HG03460 (cell line): ENCODE results near the gene CAMTA1.

Experiments
- ATAC-seq: cut with Tn5 transposase; IDR thresholded peaks from one replicate; pipeline ENCODE4 v1.9.1; 2021; ENCODE audit not compliant: unreplicated experiment

The CAMTA1 gene

DNA sequence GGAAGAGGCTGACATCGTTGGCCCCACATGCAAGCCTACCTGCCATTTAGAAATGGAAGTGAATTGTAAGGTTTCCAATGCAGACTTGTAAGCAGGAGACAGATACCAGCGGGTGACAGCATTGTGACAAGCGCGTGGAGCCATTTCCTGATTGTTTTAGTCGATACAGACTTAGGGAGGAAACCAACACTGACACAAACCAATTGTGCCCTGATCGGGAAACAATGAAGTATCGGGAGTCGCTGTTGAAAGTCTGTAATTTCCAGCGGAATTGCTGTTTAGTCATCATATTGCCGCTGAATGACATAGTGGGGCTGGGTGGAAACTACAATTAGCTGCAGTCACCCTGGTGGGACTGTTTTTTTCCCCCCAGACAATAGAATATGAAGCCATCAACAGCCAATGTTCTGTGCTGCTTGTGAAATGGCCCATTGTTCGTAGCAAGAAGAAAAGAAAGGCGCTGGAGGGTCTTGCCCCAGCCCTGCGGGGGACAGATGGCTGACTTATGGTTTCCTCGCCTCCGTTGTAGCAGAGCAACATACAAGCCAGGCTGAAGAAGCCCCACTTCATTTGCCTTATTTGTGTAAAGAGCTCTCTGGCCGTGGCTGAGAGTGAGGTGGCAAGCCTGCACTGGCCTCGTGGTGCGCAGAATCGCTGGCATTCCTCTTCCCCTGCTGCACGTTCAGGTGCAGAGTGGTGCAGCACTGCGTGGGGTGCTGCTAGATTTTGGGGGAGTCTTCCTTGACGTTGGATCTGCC, 462.7 kb downstream of the CAMTA1 start:
- no peak for ATAC-seq

GRCh38 chr1:7248549-7249199, 463.4 kb downstream of the CAMTA1 start:
- no peak for ATAC-seq

GRCh38 chr1:7249516-7249915, 464.3 kb downstream of the CAMTA1 start:
- no peak for ATAC-seq

GRCh38 chr1:7250176-7250575, 464.9 kb downstream of the CAMTA1 start:
- ATAC-seq: no peak

- ATAC-seq: no peak
Measured at GRCh38 chr1:7250597-7251453, 465.6 kb downstream of the CAMTA1 start.

GRCh38 chr1:7251454-7251800, 466.2 kb downstream of the CAMTA1 start:
- ATAC-seq: no peak

DNA sequence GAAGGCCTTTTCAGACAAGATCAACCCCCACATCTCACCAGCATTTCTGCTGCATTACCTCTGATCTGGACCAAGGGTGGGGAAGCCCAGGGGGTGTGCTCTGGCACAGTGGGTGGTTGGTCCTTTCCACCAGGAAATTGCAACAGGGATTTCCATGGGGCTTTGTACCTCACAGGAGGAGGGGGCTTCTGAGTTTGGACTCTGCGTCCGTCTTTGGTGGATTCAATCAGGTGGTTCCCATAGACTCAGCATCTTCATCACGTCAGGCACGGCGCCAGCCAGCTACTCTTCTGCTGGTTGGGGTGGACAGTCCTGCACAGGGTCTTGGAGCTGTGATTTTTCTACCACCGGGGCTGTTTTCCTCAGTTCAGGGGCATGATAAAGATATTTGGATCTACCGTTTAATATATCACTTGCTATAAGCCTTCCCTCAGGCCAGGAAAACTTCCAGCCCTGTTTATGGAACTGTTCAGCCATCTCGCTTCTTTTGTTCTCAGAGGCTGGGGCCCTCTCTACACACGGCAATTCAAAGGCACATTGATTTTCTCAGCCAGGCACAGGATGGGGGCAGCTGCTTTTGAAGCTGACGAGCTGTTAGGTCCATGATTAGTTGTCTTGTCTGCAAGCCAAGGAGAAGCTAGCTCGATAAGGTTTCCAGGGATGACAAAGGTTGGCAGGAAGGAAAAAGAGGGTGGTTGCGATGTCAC, 467.3 kb downstream of the CAMTA1 start:
- no peak for ATAC-seq

GRCh38 chr1:7253118-7253480, 467.8 kb downstream of the CAMTA1 start:
- no peak for ATAC-seq

DNA sequence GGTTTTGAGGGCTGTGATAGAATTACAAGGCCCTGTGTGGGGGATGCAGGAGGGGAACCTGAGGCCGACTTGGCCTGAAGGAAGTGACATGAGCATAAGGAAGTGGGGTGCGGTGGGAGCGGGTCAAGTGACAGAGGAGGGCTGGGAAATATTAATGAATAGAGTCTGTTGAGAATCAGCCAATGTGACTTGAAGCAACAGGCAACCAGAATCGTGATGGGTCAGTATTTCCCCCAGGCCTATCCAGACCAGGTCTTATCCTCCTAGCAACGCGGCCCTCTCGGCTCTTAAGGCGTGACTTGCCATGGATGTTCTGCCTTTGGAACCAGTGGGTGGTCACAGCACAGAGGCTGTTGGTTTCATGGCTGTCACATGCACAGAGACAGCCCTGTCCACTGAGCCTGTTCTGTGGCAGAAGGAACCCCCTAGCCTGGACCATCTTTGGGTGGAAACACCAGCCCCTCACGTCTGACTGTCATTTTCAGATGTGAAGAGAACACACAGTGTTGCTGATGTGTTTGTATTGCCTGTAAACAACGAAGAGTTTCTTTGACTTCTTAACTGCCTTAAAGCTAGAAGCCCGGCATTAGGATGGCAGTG, 468.8 kb downstream of the CAMTA1 start:
- ATAC-seq: no peak

DNA sequence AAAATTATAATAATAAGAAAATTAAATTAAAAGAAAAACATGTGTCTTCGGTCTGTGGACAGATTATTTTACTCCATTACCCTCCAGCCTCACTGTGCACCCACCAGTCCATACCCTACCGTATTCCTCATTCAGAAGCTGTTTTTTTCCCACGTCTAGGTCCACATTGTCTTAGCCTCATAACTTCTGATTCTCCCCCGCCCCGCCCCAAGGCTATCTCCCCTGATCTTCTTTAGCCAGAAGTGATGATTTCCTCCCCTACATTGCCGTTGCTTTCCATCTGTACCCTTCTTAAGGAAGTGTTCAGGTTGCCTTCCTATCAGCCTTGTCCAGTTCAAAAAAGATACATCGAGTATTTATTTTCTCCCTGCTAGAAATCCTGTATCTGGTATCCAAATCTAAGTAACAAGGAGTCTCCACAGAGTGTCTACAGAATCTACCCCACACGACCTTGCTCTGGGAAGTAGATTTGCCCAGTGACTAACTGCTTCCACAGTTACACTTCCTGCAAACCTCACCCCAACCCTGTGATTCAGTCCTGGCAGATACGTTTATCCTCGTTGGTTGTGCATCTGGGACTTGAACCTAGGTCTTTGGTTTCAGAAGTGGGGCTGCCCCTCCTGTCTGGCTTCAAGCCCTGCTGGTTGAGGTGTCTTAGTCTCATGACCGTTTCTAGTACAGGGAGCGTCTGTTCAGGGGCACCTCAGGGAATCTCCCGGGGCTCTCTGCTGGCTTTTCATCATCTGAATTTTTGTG, 470.2 kb downstream of the CAMTA1 start:
- ATAC-seq: no peak

GRCh38 chr1:7256526-7256925, 471.3 kb downstream of the CAMTA1 start:
- ATAC-seq: no peak

GRCh38 chr1:7257225-7257624, 472.0 kb downstream of the CAMTA1 start:
- no peak for ATAC-seq

DNA sequence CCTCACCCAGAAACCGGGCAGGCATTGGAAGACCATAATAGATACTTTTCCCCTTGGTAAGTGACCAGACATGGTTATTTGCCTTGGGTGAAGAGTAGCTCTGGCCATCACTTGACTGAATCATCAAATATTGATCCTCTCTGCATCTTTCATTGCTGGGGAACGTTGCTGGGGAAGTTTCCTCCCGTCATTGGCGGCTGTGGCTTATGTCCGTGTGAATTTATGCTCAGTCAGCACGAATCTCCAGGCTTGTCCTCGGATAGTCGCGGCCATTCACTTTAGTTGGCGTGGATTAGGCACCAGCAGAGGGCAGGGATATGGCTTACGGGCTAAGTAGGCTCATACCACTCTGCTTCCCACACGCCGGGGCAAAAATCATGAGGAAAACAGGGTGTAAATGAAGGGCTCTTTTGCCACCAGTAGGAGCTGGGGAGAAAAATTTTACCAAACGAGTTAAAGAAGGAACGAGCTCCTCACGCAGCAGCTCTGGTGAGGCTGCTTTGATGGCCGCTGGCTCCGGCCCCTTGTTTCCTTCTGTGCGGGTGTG, 473.4 kb downstream of the CAMTA1 start:
- no peak for ATAC-seq

- no peak for ATAC-seq
Measured at GRCh38 chr1:7259955-7260354, 474.7 kb downstream of the CAMTA1 start.

GRCh38 chr1:7261490-7261889, 476.2 kb downstream of the CAMTA1 start:
- ATAC-seq: no peak

GRCh38 chr1:7262611-7263010, 477.4 kb downstream of the CAMTA1 start:
- ATAC-seq: no peak

DNA sequence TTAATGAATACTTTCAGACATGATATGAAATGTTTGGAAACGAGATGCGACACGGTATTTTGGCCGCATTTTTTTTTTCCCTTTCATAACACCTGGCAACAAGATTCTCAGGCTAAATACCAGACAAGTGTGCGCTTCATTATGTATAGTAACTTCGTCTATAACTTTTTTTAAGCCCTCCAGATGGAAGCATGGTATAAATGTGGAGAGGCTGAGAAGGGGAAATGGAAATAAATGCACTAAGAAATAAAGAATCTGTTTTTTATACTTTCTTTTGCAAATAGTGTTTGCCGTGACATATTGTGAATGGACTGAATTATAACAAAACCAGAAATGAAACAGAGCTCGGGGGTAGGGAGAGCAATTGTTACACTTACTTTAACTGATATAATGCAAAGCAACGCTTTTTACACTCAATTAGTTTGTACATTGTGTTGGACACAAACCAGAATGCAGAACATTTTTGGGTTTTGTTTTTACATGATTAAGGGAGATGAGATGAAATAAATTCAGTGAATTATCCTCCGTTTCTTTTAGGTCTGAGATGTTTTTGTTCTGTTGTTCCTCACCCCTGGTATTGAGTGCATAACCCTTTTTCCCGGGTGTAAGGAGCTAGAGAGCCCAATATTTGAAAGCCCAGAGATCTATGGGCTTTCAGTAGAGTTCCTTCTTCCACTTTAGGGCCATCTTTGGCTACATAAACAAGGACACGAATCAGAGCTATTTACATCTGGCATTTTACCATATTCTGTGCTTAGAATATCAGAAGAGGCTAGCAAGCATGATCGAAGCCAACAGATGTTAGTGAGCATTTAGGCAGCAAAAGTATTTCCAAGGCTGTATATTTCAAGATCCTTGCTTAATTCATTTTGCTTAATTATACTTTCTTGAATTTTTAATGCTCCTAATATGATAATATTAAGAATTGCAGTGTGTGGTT, 478.0 kb downstream of the CAMTA1 start:
- ATAC-seq: no peak

DNA sequence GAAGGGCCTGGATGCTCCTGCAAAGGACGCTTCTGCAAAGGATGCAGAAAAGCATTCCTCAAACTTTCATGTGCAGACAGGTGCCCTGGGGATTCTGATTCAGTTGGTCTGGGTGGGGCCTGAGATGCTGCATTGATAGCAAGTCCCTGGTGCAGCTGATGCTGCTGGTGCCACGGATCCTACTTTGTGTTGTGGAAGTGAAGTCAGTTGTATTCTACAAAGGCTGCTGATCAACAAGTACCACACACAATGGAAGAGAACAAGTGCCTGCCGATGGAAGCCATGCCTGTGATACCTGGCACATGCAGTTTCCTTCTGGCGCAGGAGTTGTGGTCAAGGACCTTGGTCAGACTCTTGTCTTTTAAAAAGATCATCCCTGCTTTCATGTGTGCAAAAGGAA, 478.8 kb downstream of the CAMTA1 start:
- no peak for ATAC-seq
